Naive thymus-derived CD4-positive, alpha-beta T cell (primary cell): ENCODE measurements around the gene TTBK1. TPM values are rescaled to one million over a fixed set of nuclear protein-coding genes. Genes with fewer than 3 reads are reported as not detected.

Experiments
- ATAC-seq: fragments of 150-1000 bp; cut with Tn5 transposase; 2 replicates; pipeline ENCODE4 v1.10.0; 2021; ENCODE audit warnings: mild to moderate bottlenecking, moderate library complexity
- CTCF ChIA-PET: fragments of 350-600 bp; sonication (Branson Sonifier 250); formaldehyde crosslinking; loops from one replicate; lab custom pipeline; 2021; ENCODE audit warnings: antibody characterized with exemption; lab: Charles Lee
- POLR2A ChIA-PET: fragments of 350-600 bp; sonication (Branson Sonifier 250); formaldehyde crosslinking; loops from one replicate; lab custom pipeline; 2021; ENCODE audit warnings: antibody characterized with exemption, inconsistent platforms; lab: Charles Lee
- DNase-seq, 9 donors: peaks; one replicate each; pipeline versions ENCODE4 v3.0.0 to v3.0.0-alpha.2; 2020 to 2022; ENCODE audit warnings: mixed read lengths in 1 of 9
- H3K27ac ChIP-seq: one replicate; pipeline ENCODE4 v1.7.0; 2013; ENCODE audit warnings: mild to moderate bottlenecking, low read depth, low read length, moderate library complexity
- H3K27me3 ChIP-seq, 2 donors: one replicate each; pipeline ENCODE4 v1.7.0; 2013; ENCODE audit warnings: low read length in 2 of 2, mild to moderate bottlenecking in 2 of 2, moderate library complexity in 2 of 2; ENCODE audit not compliant: control insufficient read depth in 2 of 2, insufficient read depth in 2 of 2
- H3K36me3 ChIP-seq, 3 experiments: 1 replicate in 2 of 3; 2 replicates in 1 of 3; pipeline ENCODE4 v1.7.0; 2013; ENCODE audit warnings: low read length in 3 of 3, mild to moderate bottlenecking in 3 of 3, moderate library complexity in 1 of 3; ENCODE audit not compliant: insufficient read depth in 3 of 3, control insufficient read depth in 2 of 3
- H3K4me1 ChIP-seq, 2 donors: one replicate each; pipeline ENCODE4 v1.7.0; 2013; ENCODE audit warnings: low read length in 2 of 2, mild to moderate bottlenecking in 2 of 2, moderate library complexity in 1 of 2; ENCODE audit not compliant: control insufficient read depth in 2 of 2, insufficient read depth in 2 of 2
- H3K4me3 ChIP-seq: 2 replicates; pipeline ENCODE4 v1.7.0; 2013; ENCODE audit warnings: mild to moderate bottlenecking, low read length
- H3K9me3 ChIP-seq, 3 experiments: 1 replicate in 2 of 3; 2 replicates in 1 of 3; pipeline ENCODE4 v1.7.0; 2013; ENCODE audit warnings: low read length in 3 of 3; ENCODE audit not compliant: control insufficient read depth in 2 of 3
- H3K27ac Mint-ChIP-seq, 9 donors: one replicate each; pipeline ENCODE4 v1.8.0; 2020 to 2022; ENCODE audit warnings: mixed read lengths in 9 of 9, mild to moderate bottlenecking in 8 of 9, moderate library complexity in 5 of 9, inconsistent platforms in 2 of 9
- H3K27me3 Mint-ChIP-seq, 5 donors: one replicate each; pipeline ENCODE4 v1.8.0; 2021 to 2022; ENCODE audit warnings: mixed read lengths in 5 of 5, mild to moderate bottlenecking in 1 of 5
- H3K36me3 Mint-ChIP-seq, 5 donors: one replicate each; pipeline ENCODE4 v1.8.0; 2020 to 2022; ENCODE audit warnings: mixed read lengths in 5 of 5, mild to moderate bottlenecking in 3 of 5, inconsistent platforms in 1 of 5
- H3K4me1 Mint-ChIP-seq, 7 donors: one replicate each; pipeline ENCODE4 v1.8.0; 2020 to 2022; ENCODE audit warnings: mixed read lengths in 7 of 7, mild to moderate bottlenecking in 3 of 7, inconsistent platforms in 1 of 7
- H3K4me3 Mint-ChIP-seq, 10 donors: one replicate each; pipeline ENCODE4 v1.8.0; 2020 to 2022; ENCODE audit warnings: mild to moderate bottlenecking in 10 of 10, mixed read lengths in 10 of 10, moderate library complexity in 6 of 10, inconsistent platforms in 2 of 10
- H3K9me3 Mint-ChIP-seq, 11 donors: one replicate each; pipeline ENCODE4 v1.8.0; 2020 to 2022; ENCODE audit warnings: mixed read lengths in 11 of 11, mild to moderate bottlenecking in 4 of 11, inconsistent platforms in 1 of 11, moderate library complexity in 1 of 11
- intact Hi-C, 2 donors: fragments of 100-400 bp; cut with micrococcal nuclease; formaldehyde crosslinking; loops; one replicate each; pipeline ENCODE4 v1.15.1; 2023
- polyA plus RNA-seq, 2 donors: library from polyadenylated mRNA; unstranded; fragments of 300-500 nt; fragmentation: Illumina TruSeq; gene quantifications; one replicate each; pipeline ENCODE4 v1.2.3, GENCODE V29; 2021
- total RNA-seq, 6 experiments: library from RNA in 5 of 6; stranded (reverse) in 5 of 6; gene quantifications; 1 replicate in 5 of 6; 2 replicates in 1 of 6; pipeline ENCODE4 v1.2.3 and lab custom pipeline; 2021 to 2026

Gene TTBK1
- total and polyA plus RNA-seq, 7 experiments from 2014 or later = 0.05 to 0.29 TPM; not detected in 5

- DNase-seq = peak; percentile 65 to 81 (median 78)
- ChIA-PET POLR2A (interaction anchor here (0.5 to 1.8 kb wide), 4 partner anchors 18 to 65 kb away, joined by 3 to 6 read pairs (median 5); partner anchors contain the start of genes CUL9 and DNPH1), CTCF (interaction anchor here (0.6 to 1.9 kb wide), 2 partner anchors 16 to 18 kb away, joined by 3 to 8 read pairs; partner anchors contain the start of gene DNPH1)
- Mint-ChIP-seq H3K9me3 (no peaks in the 10 kb centered on the region), H3K27ac (peak overlapping the region; percentile 76 to 92 (median 89)), H3K27me3 (peaks cover 7 to 33% (median 14%) of the 10 kb centered on the region in 5 donors), H3K36me3 (peaks cover 0 to 2% (median 0%) of the 10 kb centered on the region in 5 donors), H3K4me3 (peak overlapping the region in 9 of 10 donors; percentile 83 to 94 (median 88)), H3K4me1 (peaks cover 11 to 26% (median 21%) of the 10 kb centered on the region in 7 donors)
- H3K36me3 ChIP-seq = no peaks in the 10 kb centered on the region
- peaks cover 3 to 13% of the 10 kb centered on the region in 2 donors for H3K4me1 ChIP-seq
- H3K9me3 ChIP-seq = no peaks in the 10 kb centered on the region
- H3K27ac ChIP-seq = peak overlapping the region; percentile 78
- peak; percentile 95 for ATAC-seq
- H3K4me3 ChIP-seq = peak overlapping the region; percentile 84
- intact Hi-C loops = loop anchor here (1.0 kb wide), 11 partner anchors 18 to 318 kb away; partner anchors contain the start of genes DNPH1 (in 2 of the 2), POLR1C (in 2 of the 2), ABCC10 (in 1 of the 2) and CNPY3 (in 1 of the 2)
- peaks cover 3 to 13% of the 10 kb centered on the region in 2 donors for H3K27me3 ChIP-seq
Measured at GRCh38 chr6:43247114-43247999, 4.1 kb downstream of the TTBK1 start.

- DNase-seq (no peak), ATAC-seq (no peak)
- intact Hi-C loops = no loop called here
- Histone ChIP-seq H3K4me1 (peaks cover 3 to 13% of the 10 kb centered on the region in 2 donors), H3K9me3 (no peaks in the 10 kb centered on the region), H3K4me3 (no peak overlapping the region), H3K36me3 (no peaks in the 10 kb centered on the region), H3K27ac (peak overlapping the region; percentile 78), H3K27me3 (peaks cover 3 to 8% of the 10 kb centered on the region in 2 donors)
- Mint-ChIP-seq H3K4me1 (peaks cover 11 to 29% (median 21%) of the 10 kb centered on the region in 7 donors), H3K9me3 (no peaks in the 10 kb centered on the region), H3K36me3 (peaks cover 0 to 4% (median 0%) of the 10 kb centered on the region in 5 donors), H3K4me3 (peak overlapping the region in 8 of 10 donors; percentile 83 to 94 (median 88)), H3K27ac (peak overlapping the region in 6 of 9 donors; percentile 76 to 92 (median 90)), H3K27me3 (peaks cover 13 to 36% (median 22%) of the 10 kb centered on the region in 5 donors)
- CTCF ChIA-PET = interaction anchor here (0.6 to 1.9 kb wide), 2 partner anchors 17 to 19 kb away, joined by 3 to 8 read pairs; partner anchors contain the start of gene DNPH1
- POLR2A ChIA-PET = interaction anchor here (0.6 to 1.8 kb wide), 3 partner anchors 10 to 361 kb away, joined by 3 to 6 read pairs (median 3); partner anchors contain the start of gene CUL9
Measured at GRCh38 chr6:43248101-43248500, 4.8 kb downstream of the TTBK1 start.

GRCh38 chr6:43248791-43249190, 5.5 kb downstream of the TTBK1 start:
- intact Hi-C loops = no loop called here
- H3K4me3 Mint-ChIP-seq = no peak overlapping the region
- no peak overlapping the region for H3K4me3 ChIP-seq
- no peak overlapping the region for H3K27ac ChIP-seq
- CTCF ChIA-PET = no interaction called here
- peaks cover 14 to 36% (median 23%) of the 10 kb centered on the region in 5 donors for H3K27me3 Mint-ChIP-seq
- H3K27ac Mint-ChIP-seq = no peak overlapping the region
- H3K4me1 ChIP-seq = peaks cover 3 to 13% of the 10 kb centered on the region in 2 donors
- ATAC-seq = no peak
- H3K4me1 Mint-ChIP-seq = peaks cover 11 to 29% (median 21%) of the 10 kb centered on the region in 7 donors
- H3K9me3 Mint-ChIP-seq = no peaks in the 10 kb centered on the region
- POLR2A ChIA-PET = interaction anchor here (0.6 to 1.8 kb wide), 3 partner anchors 10 to 1065 kb away, joined by 3 to 6 read pairs (median 3); partner anchors contain the start of gene CUL9
- H3K36me3 Mint-ChIP-seq = peaks cover 0 to 4% (median 0%) of the 10 kb centered on the region in 5 donors
- peaks cover 3 to 7% of the 10 kb centered on the region in 2 donors for H3K27me3 ChIP-seq
- H3K9me3 ChIP-seq = no peaks in the 10 kb centered on the region
- H3K36me3 ChIP-seq = no peaks in the 10 kb centered on the region
- DNase-seq = no peak

- Histone ChIP-seq H3K4me3 (no peak overlapping the region), H3K4me1 (peaks cover 3 to 13% of the 10 kb centered on the region in 2 donors), H3K9me3 (no peaks in the 10 kb centered on the region), H3K27me3 (no peaks in the 10 kb centered on the region), H3K27ac (no peak overlapping the region), H3K36me3 (no peaks in the 10 kb centered on the region)
- Mint-ChIP-seq H3K27me3 (peaks cover 14 to 37% (median 30%) of the 10 kb centered on the region in 5 donors), H3K27ac (peak overlapping the region in 2 of 9 donors; percentile 71 to 76), H3K4me1 (peaks cover 12 to 31% (median 21%) of the 10 kb centered on the region in 7 donors), H3K9me3 (no peaks in the 10 kb centered on the region), H3K36me3 (peaks cover 0 to 4% (median 0%) of the 10 kb centered on the region in 5 donors), H3K4me3 (peak overlapping the region in 2 of 10 donors; percentile 16 to 19)
- intact Hi-C loops = no loop called here
- POLR2A ChIA-PET = no interaction called here
- ATAC-seq (no peak), DNase-seq (no peak)
- CTCF ChIA-PET = no interaction called here
Measured at GRCh38 chr6:43250992-43251373, 7.7 kb downstream of the TTBK1 start.

DNA sequence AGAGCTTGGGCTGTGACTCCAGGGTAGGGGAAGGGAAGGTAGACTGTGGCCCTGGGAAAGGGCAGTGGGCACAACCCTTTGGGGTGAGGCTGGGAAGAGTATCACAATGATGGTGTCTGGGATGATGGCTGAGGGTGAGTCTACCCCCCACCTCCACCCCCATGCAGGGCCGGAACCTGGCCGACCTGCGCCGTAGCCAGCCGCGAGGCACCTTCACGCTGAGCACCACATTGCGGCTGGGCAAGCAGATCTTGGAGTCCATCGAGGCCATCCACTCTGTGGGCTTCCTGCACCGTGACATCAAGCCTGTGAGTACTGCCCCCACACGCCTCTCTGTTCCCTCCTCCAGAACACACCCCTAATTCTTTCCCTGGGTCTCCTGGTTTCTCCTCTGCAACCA, 10.1 kb downstream of the TTBK1 start:
- Histone ChIP-seq H3K36me3 (no peaks in the 10 kb centered on the region), H3K4me1 (no peaks in the 10 kb centered on the region), H3K27ac (no peak overlapping the region), H3K27me3 (no peaks in the 10 kb centered on the region), H3K4me3 (no peak overlapping the region), H3K9me3 (no peaks in the 10 kb centered on the region)
- Mint-ChIP-seq H3K9me3 (no peaks in the 10 kb centered on the region), H3K36me3 (peaks cover 0 to 3% (median 0%) of the 10 kb centered on the region in 5 donors), H3K27me3 (peaks cover 14 to 44% (median 31%) of the 10 kb centered on the region in 5 donors), H3K4me3 (no peak overlapping the region), H3K4me1 (peaks cover 1 to 27% (median 11%) of the 10 kb centered on the region in 7 donors), H3K27ac (no peak overlapping the region)
- CTCF ChIA-PET = no interaction called here
- intact Hi-C loops = no loop called here
- POLR2A ChIA-PET = interaction anchor here (0.6 kb wide), 1 partner anchor 587 kb away, joined by 3 read pairs; no protein-coding TSS in a partner anchor
- ATAC-seq (no peak), DNase-seq (no peak)

- ATAC-seq (peak; percentile 34), DNase-seq (no peak)
- no peaks in the 10 kb centered on the region for H3K4me1 ChIP-seq
- peaks cover 14 to 44% (median 31%) of the 10 kb centered on the region in 5 donors for H3K27me3 Mint-ChIP-seq
- no peaks in the 10 kb centered on the region for H3K9me3 Mint-ChIP-seq
- no peaks in the 10 kb centered on the region for H3K36me3 ChIP-seq
- H3K4me1 Mint-ChIP-seq = peaks cover 2 to 27% (median 11%) of the 10 kb centered on the region in 7 donors
- H3K27me3 ChIP-seq = no peaks in the 10 kb centered on the region
- ChIA-PET CTCF (interaction anchor here (1.0 kb wide), 1 partner anchor 9 kb away, joined by 3 read pairs; no protein-coding TSS in a partner anchor), POLR2A (interaction anchor here (0.6 to 0.7 kb wide), 2 partner anchors 115 to 588 kb away, joined by 3 to 4 read pairs; partner anchors contain the start of gene ZNF318)
- no peak overlapping the region for H3K4me3 Mint-ChIP-seq
- H3K36me3 Mint-ChIP-seq = peaks cover 0 to 3% (median 0%) of the 10 kb centered on the region in 5 donors
- H3K9me3 ChIP-seq = no peaks in the 10 kb centered on the region
- H3K27ac Mint-ChIP-seq = no peak overlapping the region
- intact Hi-C loops = no loop called here
- no peak overlapping the region for H3K4me3 ChIP-seq
- no peak overlapping the region for H3K27ac ChIP-seq
Measured at GRCh38 chr6:43254138-43254817, 11.0 kb downstream of the TTBK1 start.
